B cell (primary cell): ENCODE data around the gene DIS3L2. TPM values are rescaled to one million over a fixed set of nuclear protein-coding genes. Genes with fewer than 3 reads are reported as not detected.

Experiments used
- ATAC-seq: fragments of 200-7000 bp; cut with Tn5 transposase; one replicate; pipeline ENCODE4 v1.10.0; 2021; ENCODE audit warnings: low read depth, mild to moderate bottlenecking, moderate number of reproducible peaks, moderate library complexity
- CTCF ChIA-PET: fragments of 350-600 bp; sonication (Branson Sonifier 250); formaldehyde crosslinking; loops from one replicate; lab custom pipeline; 2021; ENCODE audit warnings: antibody characterized with exemption, inconsistent platforms; lab: Charles Lee
- POLR2A ChIA-PET: fragments of 350-600 bp; sonication (Branson Sonifier 250); formaldehyde crosslinking; loops from one replicate; lab custom pipeline; 2021; ENCODE audit warnings: antibody characterized with exemption; lab: Charles Lee
- DNase-seq: peaks from one replicate; pipeline ENCODE4 v3.0.0; 2013
- H2AFZ ChIP-seq: 2 replicates; pipeline ENCODE4 v1.6.1; 2012; ENCODE audit warnings: mild to moderate bottlenecking, low read depth, low read length; ENCODE audit not compliant: insufficient read depth, poor library complexity, severe bottlenecking
- H3K27ac ChIP-seq, 2 donors: 1 replicate in 1 of 2; 2 replicates in 1 of 2; pipeline ENCODE4 v1.5.1; 2012 to 2013; ENCODE audit warnings: low read length in 2 of 2, mild to moderate bottlenecking in 2 of 2, moderate library complexity in 1 of 2
- H3K27me3 ChIP-seq, 4 experiments: fragments of 200-600 bp in 1 of 4; sonication (generic) in 1 of 4; replicated peaks in 1 of 4; 1 replicate in 2 of 4; 2 replicates in 2 of 4; pipeline versions ENCODE4 v1.6.1 to v1.7.0; 2013 to 2016; ENCODE audit warnings: low read length in 3 of 4, mild to moderate bottlenecking in 2 of 4, mixed read lengths in 1 of 4, moderate library complexity in 1 of 4; ENCODE audit not compliant: insufficient read depth in 4 of 4, control insufficient read depth in 3 of 4; ENCODE audit errors: control extremely low read depth in 1 of 4
- H3K36me3 ChIP-seq, 2 experiments: replicated peaks in 1 of 2; 1 replicate in 1 of 2; 2 replicates in 1 of 2; pipeline versions ENCODE4 v1.6.1 to v1.7.1; 2013; ENCODE audit warnings: low read length in 1 of 2; ENCODE audit not compliant: insufficient read depth in 2 of 2, control insufficient read depth in 1 of 2; ENCODE audit errors: control extremely low read depth in 1 of 2, extremely low read depth in 1 of 2
- H3K4me1 ChIP-seq, 2 donors: fragments of 200-600 bp in 1 of 2; sonication (generic) in 1 of 2; 1 replicate in 1 of 2; 2 replicates in 1 of 2; pipeline versions ENCODE4 v1.5.1 to v1.6.1; 2013 to 2017; ENCODE audit warnings: low read length in 2 of 2; ENCODE audit not compliant: control insufficient read depth in 2 of 2, insufficient read depth in 2 of 2
- H3K4me2 ChIP-seq: replicated peaks from 2 replicates; pipeline ENCODE3; 2012; ENCODE audit warnings: mild to moderate bottlenecking, low read depth, low read length; ENCODE audit not compliant: poor library complexity, severe bottlenecking
- H3K4me3 ChIP-seq, 5 experiments: fragments of 200-600 bp in 1 of 5; sonication (generic) in 1 of 5; 1 replicate in 3 of 5; 2 replicates in 2 of 5; pipeline versions ENCODE4 v1.5.1 to v1.7.0; 2011 to 2016; ENCODE audit warnings: low read length in 4 of 5, mild to moderate bottlenecking in 4 of 5, low read depth in 2 of 5, control low read depth in 1 of 5, moderate library complexity in 1 of 5; ENCODE audit not compliant: insufficient read depth in 1 of 5; ENCODE audit errors: control extremely low read depth in 1 of 5, extremely low read depth in 1 of 5
- H3K79me2 ChIP-seq: fragments of 200-600 bp; sonication (generic); one replicate; pipeline ENCODE4 v1.6.0; 2016; ENCODE audit warnings: low read length; ENCODE audit not compliant: control insufficient read depth, insufficient read depth
- H3K9ac ChIP-seq: fragments of 200-600 bp; sonication (generic); 2 replicates; pipeline ENCODE4 v1.6.1; 2017; ENCODE audit warnings: mild to moderate bottlenecking, low read length, moderate library complexity
- H3K9me3 ChIP-seq, 3 donors: one replicate each; pipeline versions ENCODE4 v1.6.1 to v1.7.1; 2013; ENCODE audit warnings: low read length in 2 of 3; ENCODE audit not compliant: control insufficient read depth in 2 of 3, insufficient read depth in 1 of 3; ENCODE audit errors: control extremely low read depth in 1 of 3
- H4K20me1 ChIP-seq: 2 replicates; pipeline ENCODE4 v1.6.0; 2012; ENCODE audit warnings: mild to moderate bottlenecking, low read length; ENCODE audit not compliant: insufficient read depth, control insufficient read depth, poor library complexity, severe bottlenecking
- H3K27ac Mint-ChIP-seq: one replicate; pipeline ENCODE4 v1.8.0; 2021; ENCODE audit warnings: mixed read lengths
- H3K27me3 Mint-ChIP-seq: one replicate; pipeline ENCODE4 v1.8.0; 2021; ENCODE audit warnings: mixed read lengths
- H3K4me1 Mint-ChIP-seq: one replicate; pipeline ENCODE4 v1.8.0; 2021; ENCODE audit warnings: mixed read lengths
- H3K4me3 Mint-ChIP-seq: one replicate; pipeline ENCODE4 v1.8.0; 2021; ENCODE audit warnings: mixed read lengths
- H3K9me3 Mint-ChIP-seq: one replicate; pipeline ENCODE4 v1.8.0; 2022; ENCODE audit warnings: mixed read lengths; ENCODE audit not compliant: insufficient read depth
- CTCF ChIP-seq: fragments of 200-600 bp; IDR thresholded peaks from one replicate; pipeline ENCODE4 v1.8.0; 2022; ENCODE audit warnings: antibody characterized with exemption, mild to moderate bottlenecking
- EZH2 ChIP-seq: IDR thresholded peaks from 2 replicates; pipeline ENCODE4 v1.6.1; 2012; ENCODE audit warnings: borderline replicate concordance, low read depth, mild to moderate bottlenecking, moderate library complexity, low read length; ENCODE audit not compliant: insufficient read depth, poor library complexity, severe bottlenecking
- WGBS: methylation state at CpG from one replicate; pipeline ENCODE4 v1.1.5; 2013; ENCODE audit warnings: missing lambda C conversion rate; ENCODE audit not compliant: insufficient coverage; 5-methylcytosine and 5-hydroxymethylcytosine counted together
- intact Hi-C: fragments of 100-400 bp; cut with micrococcal nuclease; formaldehyde crosslinking; loops from one replicate; pipeline ENCODE4 v1.10.0; 2022
- polyA plus RNA-seq: library from polyadenylated mRNA; depleted of rRNA; stranded (reverse); fragments of >200 nt; gene quantifications from 2 replicates; pipeline ENCODE4 v1.2.3, GENCODE V29; 2012
- total RNA-seq, 2 donors: library from RNA; stranded (reverse); fragments of 120-200 nt in 1 of 2; gene quantifications; 1 replicate in 1 of 2; 2 replicates in 1 of 2; pipeline versions ENCODE4 v1.2.3 to v1.2.4, GENCODE V29; 2013 to 2022

The DIS3L2 gene
- total and polyA plus RNA-seq, 2 donors (not counting 1 experiment from before 2014, with no cell fraction given), result 34.5 to 70.1 TPM

- ATAC-seq, result no peak
- WGBS, result 32% methylated on average over 69 of the region's 73 CpGs
- intact Hi-C loops, result no loop called here
- POLR2A ChIA-PET, result no interaction called here
- Histone ChIP-seq H3K79me2 (no peaks in the 10 kb centered on the region), H4K20me1 (no peaks in the 10 kb centered on the region), H3K27ac (no peak overlapping the region), H3K9me3 (peaks cover 0 to 32% (median 0%) of the 10 kb centered on the region in 3 donors), H3K27me3 (peaks cover 0 to 53% (median 17%) of the 10 kb centered on the region in 4 experiments), H3K4me2 (no peak overlapping the region), H3K36me3 (no peaks in the 10 kb centered on the region), H3K4me1 (peaks cover 0 to 8% of the 10 kb centered on the region in 2 donors), H2AFZ (no peak overlapping the region), H3K9ac (no peak overlapping the region), H3K4me3 (no peak overlapping the region)
- H3K4me3 Mint-ChIP-seq, result no peak overlapping the region
- CTCF ChIA-PET, result no interaction called here
- no peak overlapping the region for H3K27ac Mint-ChIP-seq
- peaks cover 20% of the 10 kb centered on the region for H3K27me3 Mint-ChIP-seq
- no peak for TF ChIP-seq EZH2
- TF ChIP-seq CTCF, result no peak
- peaks cover under 1% of the 10 kb centered on the region for H3K9me3 Mint-ChIP-seq
- no peak for DNase-seq
- no peaks in the 10 kb centered on the region for H3K4me1 Mint-ChIP-seq
These were observed 390.4 kb downstream of the DIS3L2 start for GRCh38 chr2:232351686-232352510.

- peaks cover 0 to 53% (median 17%) of the 10 kb centered on the region in 4 experiments for H3K27me3 ChIP-seq
- WGBS, result 65% methylated on average over 39 of the region's 39 CpGs
- TF ChIP-seq CTCF (no peak), EZH2 (no peak)
- H3K9ac ChIP-seq, result no peak overlapping the region
- H2AFZ ChIP-seq, result no peak overlapping the region
- Mint-ChIP-seq H3K27ac (no peak overlapping the region), H3K4me3 (no peak overlapping the region), H3K27me3 (peaks cover 20% of the 10 kb centered on the region), H3K4me1 (no peaks in the 10 kb centered on the region), H3K9me3 (no peaks in the 10 kb centered on the region)
- no peaks in the 10 kb centered on the region for H3K36me3 ChIP-seq
- no peak overlapping the region for H3K4me2 ChIP-seq
- no peaks in the 10 kb centered on the region for H4K20me1 ChIP-seq
- no peak overlapping the region for H3K4me3 ChIP-seq
- DNase-seq (no peak), ATAC-seq (no peak)
- ChIA-PET POLR2A (no interaction called here), CTCF (no interaction called here)
- intact Hi-C loops, result no loop called here
- no peak overlapping the region for H3K27ac ChIP-seq
- no peaks in the 10 kb centered on the region for H3K79me2 ChIP-seq
- H3K9me3 ChIP-seq, result peaks cover 0 to 29% (median 0%) of the 10 kb centered on the region in 3 donors
- H3K4me1 ChIP-seq, result peaks cover 0 to 8% of the 10 kb centered on the region in 2 donors
These were observed 391.1 kb downstream of the DIS3L2 start for GRCh38 chr2:232352511-232353091.
